ENCODE results near the gene ANKS1B. TPM values are rescaled to one million over a fixed set of nuclear protein-coding genes. Genes with fewer than 3 reads are reported as not detected.

The ANKS1B gene
- total RNA-seq, 4 donors from 2014 or later = 16.6 to 62.6 (median 40.2) TPM

- Histone ChIP-seq H3K9me3 (no peaks in the 10 kb centered on the region), H3K27ac (no peak overlapping the region), H3K36me3 (no peaks in the 10 kb centered on the region), H3K27me3 (no peaks in the 10 kb centered on the region), H3K4me1 (no peaks in the 10 kb centered on the region), H3K4me3 (no peak overlapping the region)
- intact Hi-C loops (cut with DNase I; ENCODE audit: low total_unique reads) = no loop called here
- no peak for DNase-seq
- TF ChIP-seq, protein P1, sequence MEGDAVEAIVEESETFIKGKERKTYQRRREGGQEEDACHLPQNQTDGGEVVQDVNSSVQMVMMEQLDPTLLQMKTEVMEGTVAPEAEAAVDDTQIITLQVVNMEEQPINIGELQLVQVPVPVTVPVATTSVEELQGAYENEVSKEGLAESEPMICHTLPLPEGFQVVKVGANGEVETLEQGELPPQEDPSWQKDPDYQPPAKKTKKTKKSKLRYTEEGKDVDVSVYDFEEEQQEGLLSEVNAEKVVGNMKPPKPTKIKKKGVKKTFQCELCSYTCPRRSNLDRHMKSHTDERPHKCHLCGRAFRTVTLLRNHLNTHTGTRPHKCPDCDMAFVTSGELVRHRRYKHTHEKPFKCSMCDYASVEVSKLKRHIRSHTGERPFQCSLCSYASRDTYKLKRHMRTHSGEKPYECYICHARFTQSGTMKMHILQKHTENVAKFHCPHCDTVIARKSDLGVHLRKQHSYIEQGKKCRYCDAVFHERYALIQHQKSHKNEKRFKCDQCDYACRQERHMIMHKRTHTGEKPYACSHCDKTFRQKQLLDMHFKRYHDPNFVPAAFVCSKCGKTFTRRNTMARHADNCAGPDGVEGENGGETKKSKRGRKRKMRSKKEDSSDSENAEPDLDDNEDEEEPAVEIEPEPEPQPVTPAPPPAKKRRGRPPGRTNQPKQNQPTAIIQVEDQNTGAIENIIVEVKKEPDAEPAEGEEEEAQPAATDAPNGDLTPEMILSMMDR (IDR thresholded peaks at IDR 0.05) = no peak
- no peak for TF ChIP-seq POLR2A (IDR thresholded peaks at IDR 0.05)
Measured at GRCh38 chr12:98741196-98741555, 1243.6 kb downstream of the ANKS1B start.

GRCh38 chr12:98740751-98741150 is 1244.0 kb downstream of the ANKS1B start:
- Histone ChIP-seq H3K9me3 (no peaks in the 10 kb centered on the region), H3K4me1 (no peaks in the 10 kb centered on the region), H3K27me3 (no peaks in the 10 kb centered on the region), H3K36me3 (no peaks in the 10 kb centered on the region), H3K4me3 (no peak overlapping the region), H3K27ac (no peak overlapping the region)
- no peak for DNase-seq
- intact Hi-C loops (cut with DNase I; ENCODE audit: low total_unique reads) = no loop called here
- TF ChIP-seq POLR2A (IDR thresholded peaks at IDR 0.05) = no peak
- TF ChIP-seq, protein P1 (IDR thresholded peaks at IDR 0.05) = no peak

- H3K4me1 ChIP-seq = no peaks in the 10 kb centered on the region
Measured at GRCh38 chr12:98738539-98738938, 1246.2 kb downstream of the ANKS1B start.

DNA sequence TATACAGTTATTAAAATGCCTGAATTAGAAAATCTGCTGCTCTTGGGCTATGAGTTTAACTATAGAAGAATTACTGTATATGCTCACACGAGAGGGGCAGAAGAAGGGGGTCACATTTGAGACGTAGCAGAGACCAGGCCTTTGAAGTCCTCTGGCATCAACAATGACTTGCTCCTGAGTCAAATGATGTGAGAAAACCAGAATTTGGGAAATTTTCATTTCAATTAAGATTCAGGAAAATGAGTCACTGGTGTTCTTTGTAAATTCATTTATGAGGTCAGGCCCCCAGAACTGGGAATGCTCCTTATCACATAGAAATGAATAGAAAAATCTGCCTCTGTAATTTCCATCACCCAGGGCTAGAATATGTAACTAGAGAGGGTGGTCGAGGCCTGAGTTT is 1246.7 kb downstream of the ANKS1B start:
- no peaks in the 10 kb centered on the region for H3K36me3 ChIP-seq
- H3K4me3 ChIP-seq = no peak overlapping the region
- no peak overlapping the region for H3K27ac ChIP-seq
- no peaks in the 10 kb centered on the region for H3K4me1 ChIP-seq
- TF ChIP-seq POLR2A (IDR thresholded peaks at IDR 0.05) = no peak
- TF ChIP-seq, protein P1 (IDR thresholded peaks at IDR 0.05) = no peak
- H3K9me3 ChIP-seq = no peaks in the 10 kb centered on the region
- H3K27me3 ChIP-seq = no peaks in the 10 kb centered on the region
- no peak for DNase-seq
- intact Hi-C loops (cut with DNase I; ENCODE audit: low total_unique reads) = no loop called here

More at GRCh38 chr12:98738539-98738938, 1246.2 kb downstream of the ANKS1B start:
- H3K9me3 ChIP-seq = no peaks in the 10 kb centered on the region
- no peaks in the 10 kb centered on the region for H3K27me3 ChIP-seq
- DNase-seq = no peak
- no peak for TF ChIP-seq POLR2A (IDR thresholded peaks at IDR 0.05)
- TF ChIP-seq, protein P1 (IDR thresholded peaks at IDR 0.05) = no peak
- H3K27ac ChIP-seq = no peak overlapping the region
- no peaks in the 10 kb centered on the region for H3K36me3 ChIP-seq
- intact Hi-C loops (cut with DNase I; ENCODE audit: low total_unique reads) = no loop called here
- H3K4me3 ChIP-seq = no peak overlapping the region

DNA sequence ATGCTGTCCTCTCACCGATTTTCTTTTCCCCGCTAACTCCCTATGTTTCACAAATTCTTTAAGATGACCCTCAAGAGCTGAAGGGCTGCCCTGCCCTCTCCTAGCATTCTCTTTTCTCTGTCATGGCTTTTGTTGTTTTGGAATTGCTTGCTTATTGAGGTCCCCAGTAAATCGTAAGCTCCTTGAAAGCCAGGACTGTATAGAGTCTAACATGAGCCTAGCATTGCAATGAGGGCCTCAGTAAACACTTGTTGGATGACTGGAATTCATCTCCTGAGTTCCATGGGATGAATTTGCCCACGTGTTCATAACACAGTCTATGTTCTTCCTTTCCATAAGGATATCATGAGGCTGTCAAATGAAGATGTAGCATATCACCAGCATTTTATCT is 1247.4 kb downstream of the ANKS1B start:
- Histone ChIP-seq H3K27me3 (no peaks in the 10 kb centered on the region), H3K4me1 (no peaks in the 10 kb centered on the region), H3K27ac (no peak overlapping the region), H3K4me3 (no peak overlapping the region), H3K36me3 (no peaks in the 10 kb centered on the region), H3K9me3 (no peaks in the 10 kb centered on the region)
- intact Hi-C loops (cut with DNase I; ENCODE audit: low total_unique reads) = no loop called here
- TF ChIP-seq, protein P1 (IDR thresholded peaks at IDR 0.05) = no peak
- TF ChIP-seq POLR2A (IDR thresholded peaks at IDR 0.05) = no peak
- DNase-seq = no peak
